HG03280 (cell line): ENCODE results near the gene PUS3.
"Not testable (repeated sequence)": the region's sequence is repeated elsewhere in the genome, so short reads cannot be mapped to it uniquely, and the experiment has no call there.

ENCODE experiments used
- ATAC-seq: cut with Tn5 transposase; IDR thresholded peaks from one replicate; pipeline ENCODE4 v1.9.1; 2021; ENCODE audit warnings: mild to moderate bottlenecking, moderate library complexity; ENCODE audit not compliant: unreplicated experiment

The PUS3 gene

DNA sequence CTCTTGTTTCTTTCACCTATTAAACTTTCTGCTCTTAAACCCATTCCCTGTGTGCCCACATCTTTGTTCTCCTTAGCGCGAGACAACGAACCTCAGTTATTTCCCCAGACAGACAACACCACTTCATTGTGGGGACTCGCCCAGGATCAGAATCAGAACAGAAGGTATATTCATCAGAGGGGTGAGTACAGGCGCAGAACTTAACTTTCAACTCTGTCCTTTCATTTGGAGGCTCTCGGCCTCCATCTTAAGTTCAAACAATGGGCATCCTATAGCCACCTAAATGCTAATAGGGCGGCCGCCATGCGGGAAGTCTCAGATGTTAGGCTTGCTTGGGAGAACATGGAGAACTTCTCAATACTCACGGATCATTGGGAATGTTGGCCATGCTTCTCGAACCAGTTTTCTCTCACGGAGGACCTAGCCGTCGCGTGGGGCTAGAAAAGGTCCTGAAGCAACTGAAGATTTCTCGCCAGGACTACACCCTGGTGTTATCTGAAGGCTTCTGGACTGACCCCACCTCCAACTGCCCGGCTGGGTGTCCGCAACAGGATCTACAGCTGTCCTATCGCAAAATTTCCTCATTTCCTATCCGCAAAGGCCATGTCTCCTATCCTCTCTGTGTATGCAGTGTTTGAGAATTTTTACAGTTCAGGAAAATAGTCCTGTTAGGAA is 29.0 kb downstream of the PUS3 start:
- no peak for ATAC-seq

DNA sequence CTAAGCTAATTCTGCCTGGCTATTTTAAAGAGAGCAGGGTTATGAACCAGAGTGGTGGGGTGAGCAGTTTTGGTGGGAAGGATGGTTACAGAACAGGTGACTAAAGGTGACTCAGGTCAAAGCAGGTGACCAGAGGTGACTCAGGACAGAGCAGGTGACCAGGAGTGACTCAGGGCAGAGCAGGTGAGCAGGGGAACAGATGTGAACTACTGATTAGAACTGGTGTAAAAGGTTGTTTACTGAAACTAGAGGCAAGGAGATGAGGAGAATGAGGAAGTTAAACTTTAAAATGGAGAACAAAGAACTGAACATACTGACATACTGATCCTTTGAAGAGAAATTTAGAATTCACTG is 30.9 kb downstream of the PUS3 start:
- ATAC-seq, result no peak

DNA sequence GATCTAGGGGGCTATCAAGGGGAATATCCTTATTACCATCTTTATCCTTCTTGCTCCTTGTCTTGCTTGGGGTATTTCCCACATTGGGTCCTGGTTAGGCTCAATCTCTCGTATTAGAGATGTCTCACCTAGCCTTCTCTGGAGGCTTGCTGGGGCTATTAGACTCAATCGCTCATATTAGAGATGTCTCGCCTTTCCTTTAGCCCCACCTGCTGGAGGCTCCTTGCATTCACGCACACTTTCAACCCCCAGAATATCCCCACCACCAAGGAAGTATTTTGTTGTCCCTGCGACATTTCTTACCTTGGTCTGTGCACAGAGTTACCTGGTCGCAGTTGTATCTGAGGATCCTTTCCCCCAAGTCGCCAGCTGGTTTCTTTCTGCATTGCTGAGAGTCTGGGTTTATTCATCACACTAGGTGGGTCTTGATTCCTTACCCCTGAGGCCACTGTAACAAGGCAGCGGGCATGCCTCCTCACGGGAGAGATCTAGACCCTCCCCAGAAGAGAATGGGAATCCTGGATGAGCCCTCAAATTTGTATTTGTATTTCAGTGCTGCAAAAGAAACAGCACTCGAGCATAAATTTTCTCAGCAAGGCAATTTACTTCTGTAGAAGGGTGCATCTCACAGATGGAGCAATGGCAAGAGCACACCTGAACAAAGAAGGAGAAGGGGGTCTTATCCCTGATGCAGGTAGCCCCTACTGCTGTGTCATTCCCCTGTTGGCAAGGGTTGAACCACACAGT is 31.4 kb downstream of the PUS3 start:
- no peak for ATAC-seq

DNA sequence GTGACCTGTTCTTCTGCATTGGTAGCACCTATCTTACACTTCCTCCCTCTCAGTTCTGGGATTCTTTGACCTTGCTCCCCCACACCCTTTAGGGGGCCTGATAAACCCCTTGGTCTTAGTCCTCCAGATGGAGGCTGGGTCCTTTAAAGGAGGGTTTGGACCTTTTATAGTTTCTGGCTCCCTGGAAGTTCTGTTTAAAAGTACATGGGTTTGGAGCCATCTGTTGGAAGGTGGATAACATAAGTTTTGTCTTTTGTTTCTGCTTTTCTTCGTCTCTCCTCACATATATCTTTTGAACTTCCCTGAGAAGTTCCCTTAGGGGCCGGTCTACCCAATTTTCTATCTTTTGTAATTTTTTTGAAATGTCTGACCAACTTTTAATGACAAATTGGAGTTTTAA is 33.5 kb downstream of the PUS3 start:
- ATAC-seq, result no peak

DNA sequence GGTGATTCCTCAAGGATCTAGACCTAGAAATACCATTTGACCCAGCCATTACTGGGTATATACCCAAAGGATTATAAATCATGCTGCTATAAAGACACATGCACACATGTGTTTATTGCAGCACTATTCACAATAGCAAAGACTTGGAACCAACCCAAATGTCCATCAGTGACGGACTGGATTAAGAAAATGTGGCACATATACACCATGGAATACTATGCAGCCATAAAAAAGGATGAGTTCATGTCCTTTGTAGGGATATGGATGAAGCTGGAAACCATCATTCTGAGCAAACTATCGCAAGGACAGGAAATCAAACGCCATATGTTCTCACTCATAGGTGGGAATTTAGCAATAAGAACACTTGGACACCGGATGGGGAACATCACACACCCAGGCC is 37.7 kb downstream of the PUS3 start:
- not testable (repeated sequence) for ATAC-seq

DNA sequence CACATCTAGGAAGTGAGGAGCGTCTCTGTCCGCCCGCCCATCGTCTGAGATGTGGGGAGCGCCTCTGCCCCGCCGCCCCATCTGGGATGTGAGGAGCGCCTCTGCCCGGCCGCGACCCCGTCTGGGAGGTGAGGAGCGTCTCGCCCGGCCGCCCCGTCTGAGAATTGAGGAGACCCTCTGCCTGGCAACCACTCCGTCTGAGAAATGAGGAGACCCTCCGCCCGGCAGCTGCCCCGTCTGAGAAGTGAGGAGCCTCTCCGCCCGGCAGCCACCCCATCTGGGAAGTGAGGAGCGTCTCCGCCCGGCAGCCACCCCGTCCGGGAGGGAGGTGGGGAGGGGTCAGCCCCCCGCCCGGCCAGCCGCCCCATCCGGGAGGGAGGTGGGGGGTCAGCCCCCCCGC is 40.2 kb downstream of the PUS3 start:
- not testable (repeated sequence) for ATAC-seq

DNA sequence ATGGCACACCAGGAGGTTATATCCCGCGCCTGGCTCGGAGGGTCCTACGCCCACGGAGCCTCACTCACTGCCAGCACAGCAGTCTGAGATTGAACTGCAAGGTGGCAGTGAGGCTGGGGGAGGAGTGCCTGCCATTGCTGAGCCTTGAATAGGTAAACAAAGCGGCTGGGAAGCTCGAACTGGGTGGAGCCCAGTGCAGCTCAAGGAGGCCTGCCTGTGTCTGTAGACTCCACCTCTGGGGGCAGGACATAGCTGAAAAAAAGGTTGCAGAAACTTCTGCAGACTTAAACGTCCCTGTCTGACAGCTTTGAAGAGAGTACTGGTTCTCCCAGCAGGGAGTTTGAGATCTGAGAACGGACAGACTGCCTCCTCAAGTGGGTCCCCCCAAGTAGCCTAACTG is 45.3 kb downstream of the PUS3 start:
- not testable (repeated sequence) for ATAC-seq

DNA sequence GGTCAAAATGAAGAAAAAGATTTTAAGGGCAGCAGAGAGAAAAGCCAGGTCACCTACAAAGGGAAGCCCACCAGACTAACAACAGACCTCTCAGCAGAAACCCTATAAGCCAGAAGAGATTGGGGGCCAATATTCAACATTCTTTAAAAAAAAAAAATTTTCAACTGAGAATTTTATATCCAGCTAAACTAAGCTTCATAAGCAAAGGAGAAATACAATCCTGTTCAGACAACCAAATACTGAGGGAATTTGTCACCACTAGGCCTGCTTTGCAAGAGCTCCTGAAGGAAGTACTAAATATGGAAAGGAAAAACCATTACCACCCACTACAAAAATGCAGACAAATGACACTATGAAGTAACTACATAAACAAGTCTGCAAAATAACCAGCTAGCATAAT is 56.8 kb downstream of the PUS3 start:
- no peak for ATAC-seq
